Cardiac muscle cell (in vitro differentiated cells and primary cell): ENCODE results near the gene OR52E1. TPM values are rescaled to one million over a fixed set of nuclear protein-coding genes. Genes with fewer than 3 reads are reported as not detected.
A peak's percentile ranks its signal among the peaks of the same experiment; 100 is the strongest.

Experiments
- DNase-seq, 2 donors: peaks; one replicate each; pipeline versions ENCODE4 v3.0.0 to v3.0.0-alpha.2; 2010 to 2017; ENCODE audit warnings: low read depth in 1 of 2, low spot score in 1 of 2
- H3K27ac ChIP-seq: fragments of 200-600 bp; sonication (generic); 2 replicates; pipeline ENCODE4 v1.5.1; 2016
- H3K27me3 ChIP-seq: fragments of 200-600 bp; sonication (generic); 2 replicates; pipeline ENCODE4 v1.6.0; 2016; ENCODE audit warnings: control low read depth
- H3K36me3 ChIP-seq: fragments of 200-600 bp; sonication (generic); 2 replicates; pipeline ENCODE4 v1.5.1; 2016; ENCODE audit warnings: control low read depth
- H3K4me1 ChIP-seq: fragments of 200-600 bp; sonication (generic); 2 replicates; pipeline ENCODE4 v1.8.1; 2017; ENCODE audit warnings: low read depth, mild to moderate bottlenecking, mixed run types
- H3K4me3 ChIP-seq: fragments of 200-600 bp; sonication (generic); 2 replicates; pipeline ENCODE4 v1.5.1; 2016; ENCODE audit warnings: mild to moderate bottlenecking
- H3K9me3 ChIP-seq: fragments of 200-600 bp; sonication (generic); 2 replicates; pipeline ENCODE4 v1.5.1; 2017; ENCODE audit warnings: low read depth, mild to moderate bottlenecking, control low read depth
- polyA plus RNA-seq: library from polyadenylated mRNA; unstranded; fragments of >200 nt; fragmentation: Nextera tagmentation; extraction: Ambion mirVana; gene quantifications from 2 replicates; pipeline ENCODE4 v1.2.1, GENCODE V29; 2016
- total RNA-seq: library from RNA; depleted of rRNA; stranded (reverse); fragments of >200 nt; gene quantifications from 2 replicates; pipeline ENCODE4 v1.2.3, GENCODE V29; 2016
- TF ChIP-seq, protein P1 (sequence below): IDR thresholded peaks from 2 replicates; pipeline ENCODE4 v1.5.1; 2012; ENCODE audit warnings: low read depth, mild to moderate bottlenecking, low read length

OR52E1 gene
- total and polyA plus RNA-seq, 2 experiments from 2014 or later = not detected

GRCh38 chr11:5065027-5065426, 4.3 kb upstream of the OR52E1 start:
- TF ChIP-seq, protein P1, sequence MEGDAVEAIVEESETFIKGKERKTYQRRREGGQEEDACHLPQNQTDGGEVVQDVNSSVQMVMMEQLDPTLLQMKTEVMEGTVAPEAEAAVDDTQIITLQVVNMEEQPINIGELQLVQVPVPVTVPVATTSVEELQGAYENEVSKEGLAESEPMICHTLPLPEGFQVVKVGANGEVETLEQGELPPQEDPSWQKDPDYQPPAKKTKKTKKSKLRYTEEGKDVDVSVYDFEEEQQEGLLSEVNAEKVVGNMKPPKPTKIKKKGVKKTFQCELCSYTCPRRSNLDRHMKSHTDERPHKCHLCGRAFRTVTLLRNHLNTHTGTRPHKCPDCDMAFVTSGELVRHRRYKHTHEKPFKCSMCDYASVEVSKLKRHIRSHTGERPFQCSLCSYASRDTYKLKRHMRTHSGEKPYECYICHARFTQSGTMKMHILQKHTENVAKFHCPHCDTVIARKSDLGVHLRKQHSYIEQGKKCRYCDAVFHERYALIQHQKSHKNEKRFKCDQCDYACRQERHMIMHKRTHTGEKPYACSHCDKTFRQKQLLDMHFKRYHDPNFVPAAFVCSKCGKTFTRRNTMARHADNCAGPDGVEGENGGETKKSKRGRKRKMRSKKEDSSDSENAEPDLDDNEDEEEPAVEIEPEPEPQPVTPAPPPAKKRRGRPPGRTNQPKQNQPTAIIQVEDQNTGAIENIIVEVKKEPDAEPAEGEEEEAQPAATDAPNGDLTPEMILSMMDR = no peak

GRCh38 chr11:5071799-5072198, 2.4 kb downstream of the OR52E1 start:
- no peaks in the 10 kb centered on the region for H3K36me3 ChIP-seq
- no peak overlapping the region for H3K27ac ChIP-seq
- no peaks in the 10 kb centered on the region for H3K9me3 ChIP-seq
- no peaks in the 10 kb centered on the region for H3K4me1 ChIP-seq
- DNase-seq = no peak
- H3K4me3 ChIP-seq = no peak overlapping the region
- TF ChIP-seq, protein P1 = no peak
- no peaks in the 10 kb centered on the region for H3K27me3 ChIP-seq

More at GRCh38 chr11:5065027-5065426, 4.3 kb upstream of the OR52E1 start:
- Histone ChIP-seq H3K36me3 (no peaks in the 10 kb centered on the region), H3K27me3 (no peaks in the 10 kb centered on the region), H3K27ac (no peak overlapping the region), H3K4me1 (peaks cover 13% of the 10 kb centered on the region), H3K9me3 (peaks cover 3% of the 10 kb centered on the region), H3K4me3 (no peak overlapping the region)
- peak in 1 of 2 donors; percentile 26 for DNase-seq

DNA sequence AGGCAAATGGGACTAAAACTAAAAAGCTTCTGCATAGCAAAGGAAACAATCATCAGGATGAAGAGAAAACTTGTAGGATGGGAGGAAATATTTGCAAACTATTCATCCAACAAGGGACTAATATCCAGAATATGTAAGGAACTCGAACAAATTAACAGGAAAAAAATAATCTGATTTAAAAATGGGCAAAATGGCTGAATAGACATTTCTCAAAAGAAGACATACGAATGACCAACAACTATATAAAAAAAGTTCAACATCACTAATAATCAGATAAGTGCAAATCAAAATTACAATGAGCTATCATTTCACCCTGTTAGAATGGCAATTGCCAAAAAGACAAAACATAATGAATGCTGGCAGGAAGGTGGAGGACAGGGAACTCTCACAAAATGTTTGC, 12.0 kb downstream of the OR52E1 start:
- Histone ChIP-seq H3K27ac (no peak overlapping the region), H3K36me3 (no peaks in the 10 kb centered on the region), H3K4me3 (no peak overlapping the region), H3K27me3 (no peaks in the 10 kb centered on the region), H3K4me1 (no peaks in the 10 kb centered on the region), H3K9me3 (no peaks in the 10 kb centered on the region)
- DNase-seq = no peak
- TF ChIP-seq, protein P1 = no peak

GRCh38 chr11:5083602-5084001, 14.2 kb downstream of the OR52E1 start:
- no peaks in the 10 kb centered on the region for H3K4me1 ChIP-seq
- H3K27ac ChIP-seq = no peak overlapping the region
- no peak for DNase-seq
- H3K9me3 ChIP-seq = no peaks in the 10 kb centered on the region
- no peaks in the 10 kb centered on the region for H3K36me3 ChIP-seq
- TF ChIP-seq, protein P1 = no peak
- H3K4me3 ChIP-seq = no peak overlapping the region
- no peaks in the 10 kb centered on the region for H3K27me3 ChIP-seq

GRCh38 chr11:5088556-5088955, 19.2 kb downstream of the OR52E1 start:
- H3K36me3 ChIP-seq = no peaks in the 10 kb centered on the region
- no peak overlapping the region for H3K4me3 ChIP-seq
- TF ChIP-seq, protein P1 = no peak
- H3K27ac ChIP-seq = no peak overlapping the region
- DNase-seq = no peak
- H3K9me3 ChIP-seq = no peaks in the 10 kb centered on the region
- H3K27me3 ChIP-seq = no peaks in the 10 kb centered on the region
- H3K4me1 ChIP-seq = no peaks in the 10 kb centered on the region

- Histone ChIP-seq H3K36me3 (no peaks in the 10 kb centered on the region), H3K4me1 (no peaks in the 10 kb centered on the region), H3K9me3 (no peaks in the 10 kb centered on the region), H3K27me3 (no peaks in the 10 kb centered on the region), H3K4me3 (no peak overlapping the region), H3K27ac (no peak overlapping the region)
- TF ChIP-seq, protein P1 = no peak
- no peak for DNase-seq
Observed at GRCh38 chr11:5090668-5091067, 21.3 kb downstream of the OR52E1 start.
